NB4 (cell line): ENCODE results near the gene BRINP1.

Experiments
- CTCF ChIP-seq: IDR thresholded peaks from one replicate; pipeline ENCODE4 v1.5.1; 2012; ENCODE audit warnings: low read depth, low read length
- MAX ChIP-seq: IDR thresholded peaks from 2 replicates; pipeline ENCODE4 v1.6.1; 2011; ENCODE audit warnings: low read depth, low read length
- MYC ChIP-seq: IDR thresholded peaks from 2 replicates; pipeline ENCODE4 v1.6.1; 2011; ENCODE audit warnings: low read depth, low read length
- POLR2A ChIP-seq: IDR thresholded peaks from 2 replicates; pipeline ENCODE4 v1.6.1; 2011; ENCODE audit warnings: mild to moderate bottlenecking; ENCODE audit not compliant: insufficient read length; ENCODE audit errors: extremely low read depth

DNA sequence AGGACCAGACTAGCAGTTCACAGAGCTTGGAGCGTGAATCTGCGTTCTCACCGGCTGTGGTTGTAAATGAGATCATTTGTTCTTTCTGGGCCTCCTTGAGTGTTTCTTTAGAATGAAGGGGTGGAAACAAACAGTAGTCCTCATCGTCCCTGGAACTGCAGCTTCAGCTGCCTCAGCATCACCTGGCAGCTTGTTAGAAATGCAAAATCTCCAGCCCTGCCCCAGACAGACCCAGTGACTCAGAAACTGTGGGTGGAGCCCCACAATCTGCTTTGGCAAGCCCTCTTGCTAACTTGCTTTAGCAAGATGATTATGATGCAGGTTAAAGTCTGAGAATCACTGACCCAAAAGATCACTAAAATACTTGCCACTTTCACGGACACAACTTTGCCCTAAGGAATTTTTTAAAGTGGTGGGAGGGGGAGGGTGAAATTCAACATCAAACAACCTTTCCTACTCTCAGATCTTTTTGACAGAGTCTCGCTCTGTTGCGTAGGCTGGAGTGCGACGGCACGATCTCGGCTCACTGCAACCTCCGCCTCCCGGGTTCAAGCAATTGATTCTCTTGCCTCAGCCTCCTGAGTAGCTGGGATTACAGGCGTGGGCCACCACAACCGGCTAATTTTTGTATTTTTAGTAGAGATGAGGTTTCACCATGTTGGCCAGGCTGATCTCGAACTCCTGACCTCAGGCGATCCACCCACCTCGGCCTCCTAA lies 86.0 kb downstream of the BRINP1 start:
- TF ChIP-seq CTCF (no peak), POLR2A (no peak), MYC (no peak), MAX (no peak)
